Measurements from ENCODE around the gene TTC13.
A peak's percentile ranks its signal among the peaks of the same experiment; 100 is the strongest.
"Not testable (repeated sequence)": the region's sequence is repeated elsewhere in the genome, so short reads cannot be mapped to it uniquely, and the experiment has no call there.

Gene TTC13

DNA sequence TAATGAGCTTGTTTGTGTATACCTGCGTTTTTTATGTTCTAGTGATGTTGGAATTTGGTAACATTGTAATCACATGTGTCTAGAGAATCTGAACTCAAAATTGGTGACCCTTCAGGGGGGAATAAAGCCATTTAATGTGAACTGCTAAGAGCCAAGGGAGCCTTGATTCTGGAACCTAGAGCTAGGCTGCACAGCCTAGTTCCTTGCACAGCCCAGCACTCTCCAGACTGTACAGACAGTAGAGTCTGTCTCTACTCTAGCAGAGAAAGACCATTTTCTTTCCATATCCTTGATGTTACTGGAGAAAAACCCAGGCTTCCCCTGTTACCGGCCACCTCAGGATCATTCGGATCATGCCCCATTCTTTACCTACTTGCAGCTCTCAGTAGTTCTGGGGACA lies 8.8 kb upstream of the TTC13 start:
- DNase-seq (ENCODE audit: low read depth in 2 of 2): no peak

DNA sequence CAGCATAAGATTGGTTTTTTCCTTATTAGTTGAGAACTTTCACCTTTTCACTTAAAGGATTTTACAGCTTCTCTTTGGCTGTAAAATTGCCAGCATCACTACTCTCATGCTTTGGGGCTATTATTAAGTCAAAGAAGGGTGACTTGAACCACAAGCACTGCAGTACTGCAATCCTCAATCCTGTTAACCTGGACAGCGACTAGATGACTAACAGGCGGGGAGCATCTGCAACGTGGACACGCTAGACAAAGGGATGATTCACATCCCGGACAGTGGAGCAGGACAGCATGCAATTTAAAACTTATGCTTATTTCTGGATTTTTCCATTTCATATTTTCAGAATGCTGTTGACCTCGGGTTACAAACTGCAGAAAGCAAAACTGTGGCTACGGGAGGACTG lies 8.3 kb upstream of the TTC13 start:
- no peak for DNase-seq (ENCODE audit: low read depth in 2 of 2)

DNA sequence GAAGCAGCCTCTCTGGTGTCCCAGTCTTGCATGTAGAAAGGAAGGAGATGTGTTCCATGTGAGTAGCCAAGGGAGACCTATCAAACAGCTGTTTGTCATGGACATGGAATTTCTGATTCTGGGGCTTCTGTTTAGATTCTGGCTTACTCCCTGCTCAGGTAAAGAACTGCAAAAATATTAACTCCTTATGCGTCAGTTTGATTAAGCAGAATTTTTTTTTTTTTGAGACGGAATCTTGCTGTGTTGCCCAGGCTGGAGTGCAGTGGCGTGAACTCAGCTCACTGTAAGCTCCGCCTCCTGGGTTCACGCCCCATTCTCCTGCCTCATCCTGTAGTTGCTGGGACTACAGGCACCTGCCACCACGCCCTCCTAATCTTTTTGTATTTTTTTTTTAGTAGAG lies 7.0 kb upstream of the TTC13 start:
- DNase-seq (ENCODE audit: low read depth in 2 of 2): no peak

DNA sequence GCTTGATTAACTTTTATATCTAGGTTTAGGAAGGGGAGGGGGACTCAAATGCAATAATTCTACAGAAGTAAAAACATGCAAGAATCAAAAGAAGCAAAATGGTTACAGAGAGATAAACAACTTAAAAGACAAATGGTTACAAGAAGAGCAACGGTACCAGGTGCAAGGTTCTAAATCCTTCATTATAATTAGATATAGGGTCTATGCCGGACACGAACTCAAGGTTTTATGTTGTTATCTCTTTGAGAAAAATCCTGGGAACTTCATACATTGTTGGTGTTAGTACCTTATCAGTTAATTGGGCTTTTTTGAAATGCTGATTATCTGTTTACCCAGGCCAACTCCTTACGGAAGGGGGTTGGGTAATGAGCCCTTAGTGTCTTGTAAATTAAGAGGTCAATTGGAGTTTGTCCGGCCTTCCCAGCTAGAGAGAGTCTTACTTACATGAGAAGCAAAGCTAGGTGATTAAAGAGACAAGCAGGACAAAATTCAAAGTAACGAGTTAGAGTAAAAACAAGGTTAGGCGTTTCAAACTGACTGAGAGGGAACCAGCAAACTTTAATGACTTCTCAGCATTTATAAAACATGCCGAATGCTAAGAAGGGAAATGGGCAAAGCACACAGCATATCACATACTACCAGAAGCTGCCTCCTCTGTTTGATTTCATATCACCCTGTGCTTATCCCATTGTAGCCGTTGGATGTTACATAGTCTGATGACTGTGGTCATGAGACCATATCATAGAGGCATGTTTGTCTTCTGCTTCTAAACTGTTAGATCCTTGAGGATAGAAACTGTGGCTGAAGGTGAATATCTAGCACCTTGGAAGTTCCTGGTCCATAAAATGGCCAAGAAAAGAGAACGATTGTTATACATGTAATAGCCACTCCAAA lies 6.2 kb upstream of the TTC13 start:
- not testable (repeated sequence) for DNase-seq (ENCODE audit: low read depth in 2 of 2)

DNA sequence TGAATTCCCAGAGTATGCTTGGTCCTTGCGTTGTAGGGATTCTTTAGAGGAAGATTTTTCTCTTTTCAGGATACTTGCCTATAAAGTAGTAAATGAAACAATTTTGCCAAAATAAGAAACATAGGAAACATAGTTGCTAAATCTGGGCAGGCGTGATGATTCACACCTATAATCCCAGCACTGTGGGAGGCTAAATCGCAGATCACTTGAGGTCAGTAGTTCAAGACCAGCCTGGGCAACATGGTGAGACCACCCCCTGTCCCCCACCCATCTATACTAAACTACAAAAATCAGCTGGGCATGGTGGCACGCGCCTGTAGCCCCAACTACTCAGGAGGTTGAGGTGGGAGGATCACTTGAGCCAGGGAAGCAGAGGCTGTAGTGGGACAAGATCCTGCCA lies 5.2 kb upstream of the TTC13 start:
- no peak for DNase-seq (ENCODE audit: low read depth in 2 of 2)

DNA sequence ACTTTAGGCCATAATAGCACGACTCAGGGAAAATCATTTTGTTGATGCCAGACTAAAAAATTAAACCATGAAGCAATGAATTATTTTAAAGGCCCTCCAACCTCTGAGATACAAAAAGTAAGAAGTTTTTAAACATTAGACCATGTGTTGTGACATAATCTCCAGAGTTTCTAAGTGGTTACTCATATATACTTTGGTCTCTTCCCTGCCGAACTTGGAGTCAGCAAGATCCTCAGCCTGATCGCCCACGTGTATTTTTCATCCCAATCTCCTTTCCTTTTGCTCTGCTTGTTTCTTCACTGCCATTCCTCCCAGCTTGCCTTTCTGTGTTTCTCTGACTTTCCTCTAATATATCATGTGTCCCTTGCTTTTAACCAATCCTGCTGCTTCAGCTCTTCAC lies 4.0 kb upstream of the TTC13 start:
- peak; percentile 21 to 24 for DNase-seq (ENCODE audit: low read depth in 2 of 2)

DNA sequence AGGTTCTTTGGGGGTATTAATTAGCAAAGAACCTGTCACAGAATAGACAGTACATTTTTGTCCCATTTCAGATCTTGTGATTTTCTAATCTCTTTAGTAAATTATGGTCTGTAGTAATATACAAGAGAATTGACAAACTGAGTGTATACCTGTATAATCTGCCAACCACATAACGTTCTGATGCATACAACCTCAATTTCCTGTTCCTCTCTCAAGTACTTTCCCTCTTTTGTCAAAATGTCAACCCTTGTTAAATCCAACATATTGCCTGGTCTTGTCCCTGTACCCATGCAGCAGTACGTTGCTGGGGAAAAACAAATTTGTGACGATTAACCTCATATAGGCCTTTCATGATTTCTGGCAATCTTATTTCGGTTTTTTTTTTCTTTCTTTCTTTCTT lies 1.3 kb upstream of the TTC13 start:
- DNase-seq (ENCODE audit: low read depth in 2 of 2): no peak

DNA sequence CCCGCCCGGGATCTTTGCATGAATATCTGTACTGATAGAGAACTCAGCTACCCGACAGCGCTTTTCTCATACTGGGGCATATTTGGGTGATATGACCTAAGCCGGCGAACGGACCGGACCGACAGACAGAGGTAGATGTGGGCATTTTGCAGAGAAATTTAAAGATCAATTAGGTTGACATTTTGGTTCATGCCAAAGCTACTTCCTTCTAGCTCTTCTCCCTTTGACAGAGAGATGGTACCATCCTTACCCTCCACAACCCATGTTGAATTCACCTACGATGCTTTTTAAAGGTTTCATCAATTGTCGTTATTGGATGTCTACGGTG lies 692 bp upstream of the TTC13 start:
- DNase-seq (ENCODE audit: low read depth in 2 of 2): no peak

DNA sequence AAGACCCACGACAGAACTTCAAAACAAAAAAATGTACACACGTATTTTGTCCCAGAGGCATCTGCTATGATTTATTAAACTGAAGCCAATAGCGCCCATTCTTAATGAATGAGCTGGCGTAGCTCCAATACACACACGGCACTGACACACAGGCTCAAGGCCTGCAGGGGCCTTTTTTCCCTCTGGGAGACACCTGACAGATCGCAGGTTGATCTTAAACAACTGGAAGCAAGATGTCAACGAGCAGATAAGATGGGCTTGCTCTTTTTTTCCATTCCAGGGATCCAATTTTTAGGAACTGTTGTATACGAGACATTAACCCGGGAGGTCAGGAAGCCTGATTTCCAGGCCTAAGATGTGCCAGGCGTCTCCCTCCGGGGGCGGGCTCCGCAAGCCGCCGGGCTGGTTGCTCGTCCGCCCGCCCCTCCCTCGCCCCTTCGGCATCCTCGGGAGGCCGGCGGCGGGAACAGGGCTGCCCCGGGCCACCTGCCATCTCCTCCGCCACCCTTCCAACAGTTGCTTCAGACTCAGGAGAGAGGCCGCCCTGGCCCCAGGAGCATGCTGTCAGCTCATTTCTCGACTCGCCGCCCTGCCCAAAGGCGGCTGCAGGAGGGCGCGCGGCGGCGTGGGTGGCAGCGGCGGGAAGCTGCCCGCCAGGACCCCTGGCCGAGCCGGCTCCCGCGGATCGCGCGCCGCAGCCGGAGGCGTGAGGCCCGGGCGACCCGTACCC lies 735 bp downstream of the TTC13 start:
- DNase-seq (ENCODE audit: low read depth in 2 of 2): no peak

DNA sequence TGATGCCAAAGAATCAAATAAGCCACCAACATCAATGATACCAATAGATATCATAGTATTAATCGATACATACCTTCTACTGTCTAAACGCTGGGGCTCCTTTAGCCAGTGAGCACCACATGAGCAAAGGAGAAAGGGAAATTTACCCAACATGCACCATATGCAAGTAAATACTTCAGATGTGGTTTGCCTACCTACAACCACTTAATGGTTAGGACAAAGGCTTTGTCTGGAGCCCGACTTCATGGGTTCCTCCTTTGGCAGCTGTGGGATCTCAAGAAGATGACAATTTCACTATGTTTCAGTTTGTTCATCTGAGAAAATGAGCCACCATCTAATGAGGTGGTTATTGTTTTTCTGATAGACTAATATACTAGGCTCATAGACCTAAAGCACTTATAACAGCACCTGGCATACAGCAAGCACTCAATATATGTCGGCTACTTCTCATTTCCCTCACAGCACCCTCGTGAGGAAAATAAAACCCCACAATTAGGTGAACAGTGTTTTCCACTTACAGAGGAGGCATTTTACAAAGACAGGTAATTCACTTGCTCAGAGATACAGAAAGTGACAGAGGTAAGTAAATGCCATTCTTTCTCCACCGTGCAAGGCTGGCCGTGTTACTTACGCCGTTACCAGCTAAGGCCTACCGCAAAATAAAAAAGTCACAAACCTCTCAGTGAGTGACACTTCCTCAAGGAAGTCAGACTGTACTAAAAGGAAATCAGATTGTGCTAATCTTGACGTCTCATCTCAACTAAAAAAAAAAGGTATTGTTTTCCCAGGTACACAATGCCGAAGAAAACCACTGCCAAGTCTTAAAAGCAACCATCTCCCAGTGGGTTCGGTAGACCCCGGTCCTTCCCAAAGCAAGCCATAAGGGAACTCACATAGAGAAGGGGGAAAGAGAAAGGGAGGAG lies 1.6 kb downstream of the TTC13 start:
- DNase-seq (ENCODE audit: low read depth in 2 of 2): no peak

DNA sequence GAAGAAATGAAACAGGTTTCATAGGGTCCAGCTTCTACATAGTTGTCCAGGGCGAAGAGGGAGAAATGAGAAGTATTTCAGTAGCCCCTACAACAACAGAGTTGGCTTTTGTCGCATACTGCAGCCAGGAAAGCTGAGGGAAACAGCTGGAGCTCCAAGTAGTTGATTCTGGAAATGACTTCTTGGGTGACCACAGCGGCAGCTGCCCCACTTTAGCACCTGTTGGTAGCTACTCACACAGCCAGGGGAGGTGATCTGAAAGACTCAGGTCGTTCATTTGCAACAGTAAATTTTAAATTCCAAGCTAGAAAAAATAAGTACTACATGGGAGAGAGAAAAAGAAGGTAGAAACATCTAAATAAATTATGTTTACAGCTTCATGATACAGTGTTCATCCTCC lies 2.3 kb downstream of the TTC13 start:
- no peak for DNase-seq (ENCODE audit: low read depth in 2 of 2)

DNA sequence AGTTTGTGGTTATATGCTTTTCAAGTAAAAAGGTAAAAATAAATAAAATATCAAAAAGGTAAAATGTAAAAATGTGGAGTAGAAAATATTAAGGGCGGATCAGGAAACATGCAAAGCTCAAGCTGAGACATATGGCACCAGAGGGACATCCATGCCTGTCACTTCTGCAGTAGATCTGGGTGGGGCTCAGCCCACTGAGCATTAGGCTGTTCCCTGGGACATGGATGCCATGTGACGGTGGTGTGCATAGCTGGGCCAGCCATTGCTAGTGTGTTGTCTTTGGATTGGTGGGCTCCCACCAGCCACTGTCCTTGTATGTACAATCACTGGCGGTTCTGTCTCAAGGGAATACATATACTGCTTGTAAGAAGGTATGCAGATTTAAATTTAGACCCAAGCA lies 3.0 kb downstream of the TTC13 start:
- DNase-seq (ENCODE audit: low read depth in 2 of 2): no peak

DNA sequence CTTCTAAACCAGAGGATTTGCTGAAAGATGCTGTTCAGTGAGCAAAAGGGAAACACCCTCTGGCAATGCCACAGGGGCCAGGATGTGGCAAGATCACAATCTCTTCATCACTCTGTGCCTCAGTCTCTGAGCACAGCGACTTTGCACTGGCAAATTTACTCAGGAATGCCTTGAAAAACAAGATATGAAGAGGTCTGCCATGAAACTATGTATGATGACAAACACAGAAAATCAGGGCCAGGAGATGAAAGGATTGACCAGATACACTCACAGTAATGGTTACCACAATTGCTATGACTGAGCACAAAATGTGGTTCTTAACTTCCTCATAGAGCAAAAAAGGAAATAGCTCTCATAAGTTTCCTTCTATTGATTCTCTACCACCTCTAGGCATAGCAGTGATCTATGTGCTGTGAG lies 5.8 kb downstream of the TTC13 start:
- DNase-seq (ENCODE audit: low read depth in 2 of 2): no peak

DNA sequence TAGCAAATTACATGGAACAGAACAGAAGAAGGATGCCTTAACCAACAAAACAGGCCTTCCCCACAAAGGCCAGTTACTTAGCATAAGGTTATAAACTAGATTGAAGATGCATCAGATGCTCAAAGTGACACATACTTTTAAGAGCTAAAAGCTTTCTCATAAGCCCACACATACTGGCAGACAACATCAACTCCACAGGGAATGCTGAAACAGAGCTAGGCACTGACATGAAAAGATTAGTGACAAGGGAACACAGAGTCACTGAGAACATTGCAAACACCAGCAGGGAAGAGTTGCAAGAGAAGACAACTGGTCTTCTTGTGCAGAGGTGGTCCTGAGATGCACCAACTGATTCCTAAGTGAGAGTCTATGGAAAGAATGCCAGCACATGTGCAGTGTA lies 6.9 kb downstream of the TTC13 start:
- no peak for DNase-seq (ENCODE audit: low read depth in 2 of 2)

DNA sequence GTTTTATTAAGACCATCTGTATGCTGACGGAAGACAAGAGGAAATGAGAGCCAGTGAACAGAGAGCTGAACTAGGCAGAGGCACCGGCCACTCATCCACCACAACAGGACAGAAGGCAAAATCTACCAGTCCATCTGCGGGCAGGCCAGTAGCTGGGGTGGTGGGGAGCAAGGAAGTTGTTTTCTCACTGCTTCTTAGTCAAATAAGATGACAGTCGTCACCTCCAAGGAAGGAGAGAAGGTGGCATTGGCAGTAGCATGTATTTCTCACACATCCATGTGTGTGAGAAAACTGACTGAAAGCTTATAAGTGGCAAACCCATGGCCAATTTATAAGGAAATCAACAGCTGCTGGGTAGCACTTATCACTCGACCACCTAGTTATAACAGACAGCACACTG lies 8.2 kb downstream of the TTC13 start:
- DNase-seq (ENCODE audit: low read depth in 2 of 2): no peak

DNA sequence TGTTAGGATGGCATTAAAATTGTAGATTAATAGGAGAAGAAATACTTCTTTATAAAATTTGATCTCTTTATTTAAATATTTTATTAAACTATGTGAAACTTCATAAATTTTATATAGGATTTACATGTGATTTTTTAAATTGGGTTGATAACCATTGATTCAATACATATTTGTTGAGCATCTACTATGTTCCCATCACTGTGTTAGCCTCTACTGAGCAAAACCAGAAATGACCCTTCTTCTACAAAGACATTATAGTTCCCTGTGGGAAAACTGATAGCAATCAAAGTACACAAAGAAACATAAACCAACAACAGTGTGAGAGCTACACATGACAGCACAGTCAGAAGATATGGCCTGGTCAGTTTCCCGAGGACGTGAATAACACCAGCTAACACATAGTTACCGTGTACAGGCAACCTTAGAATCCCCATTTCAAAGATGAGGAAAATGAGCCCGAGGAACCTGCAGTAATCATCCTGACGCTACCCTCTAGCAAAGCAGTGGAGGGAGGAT lies 12.2 kb downstream of the TTC13 start:
- DNase-seq (ENCODE audit: low read depth in 2 of 2): no peak

DNA sequence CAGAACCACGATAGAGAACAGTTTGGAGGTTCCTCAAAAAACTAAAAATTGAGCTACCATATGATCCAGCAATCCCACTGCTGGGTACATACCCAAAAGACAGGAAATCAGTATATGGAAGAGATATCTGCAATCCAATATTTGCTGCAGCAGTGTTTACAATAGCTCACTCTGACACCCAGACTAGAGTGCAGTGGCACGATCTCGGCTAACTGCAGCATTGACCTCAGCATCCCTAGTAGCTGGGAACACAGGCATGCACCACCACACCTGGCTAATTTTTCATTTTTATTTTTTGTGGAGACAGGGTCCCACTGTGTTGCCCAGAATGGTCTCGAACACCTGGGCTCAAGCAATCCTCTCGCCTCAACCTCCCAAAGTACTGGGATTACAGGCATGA lies 13.1 kb downstream of the TTC13 start:
- no peak for DNase-seq (ENCODE audit: low read depth in 2 of 2)

DNA sequence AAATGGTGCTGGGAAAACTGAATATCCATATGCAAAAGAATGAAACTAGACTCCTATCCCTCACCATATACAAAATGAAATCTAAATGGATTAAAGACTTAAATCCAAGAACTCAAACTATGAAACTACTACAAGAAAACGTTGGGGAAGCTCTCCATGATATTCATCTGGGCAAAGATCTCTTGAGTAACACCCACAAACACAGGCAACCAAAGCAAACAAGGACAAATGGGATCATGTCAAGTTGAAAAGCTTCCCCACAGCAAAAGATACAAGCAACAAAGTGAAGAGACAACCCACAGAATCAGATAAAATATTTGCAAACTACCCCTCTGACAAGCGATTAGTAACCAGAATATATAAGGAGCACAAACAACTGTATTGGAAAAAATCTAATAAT lies 13.8 kb downstream of the TTC13 start:
- DNase-seq (ENCODE audit: low read depth in 2 of 2): no peak

DNA sequence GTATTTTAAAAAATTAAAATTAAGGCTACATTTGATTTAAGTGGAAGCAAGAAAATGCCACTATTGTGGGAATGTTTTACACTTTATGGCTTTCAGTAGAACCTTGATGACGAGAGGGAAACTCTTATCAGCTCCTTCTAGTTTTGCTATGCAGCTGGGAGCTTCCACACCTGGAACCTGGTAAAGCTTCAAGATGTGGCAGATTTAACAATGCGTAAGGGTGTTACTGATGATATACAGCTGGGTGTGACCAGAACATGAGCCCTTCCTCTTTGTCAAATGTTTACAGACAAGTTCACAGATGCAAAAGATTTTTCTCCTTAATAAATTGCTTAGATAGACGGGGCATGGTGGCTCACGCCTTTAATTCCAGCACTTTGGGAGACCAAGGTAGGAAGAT lies 20.3 kb downstream of the TTC13 start:
- DNase-seq (ENCODE audit: low read depth in 2 of 2): no peak

DNA sequence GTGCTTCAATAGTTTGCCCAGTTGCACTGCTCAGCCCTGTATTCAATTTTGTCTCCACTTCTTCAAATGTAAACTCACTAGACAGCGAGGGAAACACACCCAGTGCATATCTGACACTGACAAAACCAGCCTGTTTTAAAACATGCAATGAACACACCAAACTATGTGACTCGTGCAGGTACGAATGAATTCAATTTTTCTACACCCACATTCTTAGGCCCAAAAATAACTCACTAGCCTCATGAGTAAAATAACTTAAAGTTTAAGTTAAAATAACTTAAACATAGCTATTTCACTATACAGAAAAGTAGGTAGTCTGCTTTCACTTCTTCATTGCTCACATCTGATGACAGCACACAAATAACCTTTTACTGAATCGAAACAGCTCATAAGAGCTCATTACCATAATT lies 21.1 kb downstream of the TTC13 start:
- no peak for DNase-seq (ENCODE audit: low read depth in 2 of 2)

DNA sequence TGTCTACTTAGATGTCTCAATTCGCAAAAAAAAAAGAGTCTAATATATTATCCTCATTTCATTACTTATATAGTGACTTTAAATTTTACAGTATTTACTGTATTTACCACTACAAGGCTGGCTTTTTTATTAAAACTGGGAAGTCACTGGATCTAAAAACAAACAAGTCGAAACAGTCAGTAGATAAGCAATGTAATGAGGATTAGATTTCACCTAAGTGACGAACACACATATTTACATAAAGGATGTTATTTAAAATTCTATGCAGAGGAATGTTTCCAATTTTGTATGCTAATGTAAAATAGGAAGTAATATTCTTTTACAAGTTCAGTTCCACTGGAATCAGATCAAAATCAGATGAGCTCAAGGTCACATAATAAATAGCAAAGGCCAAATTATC lies 28.3 kb downstream of the TTC13 start:
- no peak for DNase-seq (ENCODE audit: low read depth in 2 of 2)

DNA sequence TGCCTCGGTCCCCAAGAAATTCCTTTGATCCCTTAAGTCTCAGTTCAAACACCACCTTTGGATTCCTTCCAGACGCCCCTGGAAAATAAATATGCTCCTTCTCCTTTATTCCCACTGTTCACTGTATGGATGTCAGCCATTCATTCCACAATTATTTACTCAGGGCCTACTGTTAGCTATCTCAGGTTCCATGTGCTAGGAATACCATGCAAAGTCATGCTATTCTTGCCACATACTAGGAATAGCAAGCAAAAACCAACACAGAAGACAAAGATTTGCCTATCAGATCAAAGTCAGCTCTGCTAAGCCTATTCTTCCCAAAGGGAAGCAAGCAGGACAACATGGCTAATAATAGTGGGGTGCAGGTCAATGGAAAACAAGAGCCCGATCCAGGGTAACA lies 29.8 kb downstream of the TTC13 start:
- DNase-seq (ENCODE audit: low read depth in 2 of 2): no peak

All from fibroblast of skin of left biceps (primary cell).